Karpas-422 (cell line): ENCODE data around the gene ECE1. TPM values are rescaled to one million over a fixed set of nuclear protein-coding genes. Genes with fewer than 3 reads are reported as not detected.

Experiments used
- DNase-seq: peaks from one replicate; pipeline ENCODE4 v3.0.0-alpha.2; 2015
- H2AFZ ChIP-seq: fragments of 200-600 bp; sonication (generic); 2 replicates; pipeline ENCODE4 v1.6.1; 2014; ENCODE audit warnings: antibody characterized with exemption, low read length, mixed read lengths
- H3K27ac ChIP-seq: fragments of 200-600 bp; sonication (generic); 2 replicates; pipeline ENCODE4 v1.5.1; 2014; ENCODE audit warnings: mild to moderate bottlenecking, low read length, moderate library complexity
- H3K27me3 ChIP-seq: fragments of 200-600 bp; sonication (generic); 2 replicates; pipeline ENCODE4 v1.6.1; 2014; ENCODE audit warnings: low read length, mixed read lengths
- H3K36me3 ChIP-seq: fragments of 200-600 bp; sonication (generic); 2 replicates; pipeline ENCODE4 v1.6.1; 2014; ENCODE audit warnings: low read length, mixed read lengths; ENCODE audit not compliant: insufficient read depth
- H3K4me1 ChIP-seq: fragments of 200-600 bp; sonication (generic); 2 replicates; pipeline ENCODE4 v1.6.1; 2014; ENCODE audit warnings: mild to moderate bottlenecking, low read length, mixed read lengths
- H3K4me2 ChIP-seq: fragments of 200-600 bp; sonication (generic); 2 replicates; pipeline ENCODE4 v1.6.1; 2014; ENCODE audit warnings: low read length, low read depth, mild to moderate bottlenecking; ENCODE audit not compliant: poor library complexity, severe bottlenecking
- H3K4me3 ChIP-seq: fragments of 200-600 bp; sonication (generic); 2 replicates; pipeline ENCODE4 v1.5.1; 2014; ENCODE audit warnings: mild to moderate bottlenecking, antibody characterized with exemption, low read length, mixed read lengths
- H3K79me2 ChIP-seq: fragments of 200-600 bp; sonication (generic); 2 replicates; pipeline ENCODE4 v1.6.1; 2014; ENCODE audit warnings: mild to moderate bottlenecking, low read length, mixed read lengths
- H3K9ac ChIP-seq: fragments of 200-600 bp; sonication (generic); 2 replicates; pipeline ENCODE4 v1.6.0; 2014; ENCODE audit warnings: low read length
- H3K9me2 ChIP-seq: fragments of 200-600 bp; sonication (generic), shearing (Covaris generic); replicated peaks from 2 replicates; pipeline ENCODE4 v1.6.0; 2014; ENCODE audit warnings: mild to moderate bottlenecking, low read length, moderate library complexity; ENCODE audit not compliant: insufficient read depth
- H3K9me3 ChIP-seq: fragments of 300-700, 200-600 bp; sonication (generic); 2 replicates; pipeline ENCODE4 v1.6.1; 2014; ENCODE audit warnings: low read length, mixed read lengths
- H4K20me1 ChIP-seq: fragments of 200-600 bp; sonication (generic); 2 replicates; pipeline ENCODE4 v1.6.1; 2014; ENCODE audit warnings: mild to moderate bottlenecking, antibody characterized with exemption, low read length, low read depth; ENCODE audit not compliant: insufficient read depth
- total RNA-seq: library from RNA; depleted of rRNA; stranded (reverse); fragments of >200 nt; shearing (Covaris generic); gene quantifications from 2 replicates; pipeline ENCODE4 v1.2.3, GENCODE V29; 2014; ENCODE audit warnings: low replicate concordance

Gene ECE1
- total RNA-seq, 1 experiment from 2014 or later, result 59.9 TPM

DNA sequence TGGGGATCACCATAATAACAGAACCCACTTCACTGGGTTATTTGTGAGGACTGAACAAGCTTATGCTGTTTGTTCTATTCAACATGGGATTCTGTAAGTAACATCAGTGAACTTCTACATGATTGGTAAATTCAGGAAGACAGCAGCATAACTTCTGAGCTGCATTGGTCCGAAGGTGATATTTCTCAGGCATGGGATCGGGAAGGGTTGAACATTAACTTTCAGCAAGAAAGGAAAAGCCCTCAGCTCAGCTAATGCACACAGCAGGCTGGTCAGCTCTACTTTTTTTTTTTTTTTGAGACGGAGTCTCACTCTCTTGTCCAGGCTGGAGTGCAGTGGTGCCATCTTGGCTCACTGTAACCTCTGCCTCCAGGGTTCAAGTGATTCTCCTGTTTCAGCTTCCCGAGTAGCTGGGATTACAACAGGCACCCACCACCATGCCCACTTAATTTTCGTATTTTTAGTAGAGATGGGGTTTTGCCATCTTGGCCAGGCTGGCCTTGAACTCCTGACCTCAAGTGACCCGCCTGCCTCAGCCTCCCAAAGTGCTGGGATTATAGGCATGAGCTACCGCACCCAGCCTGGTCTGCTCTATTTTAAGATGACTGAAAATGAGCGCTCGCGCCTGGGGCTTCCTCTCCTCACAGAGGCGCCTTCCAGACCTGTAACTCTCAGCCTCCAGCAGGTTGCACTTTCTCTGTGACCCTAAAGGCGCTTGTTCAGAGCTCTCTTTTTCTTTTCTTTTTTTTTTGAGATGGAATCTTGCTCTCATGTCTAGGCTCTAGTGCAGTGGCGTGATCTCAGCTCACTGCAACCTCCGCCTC, 42.2 kb downstream of the ECE1 start:
- no peaks in the 10 kb centered on the region for H3K27me3 ChIP-seq
- no peak overlapping the region for H3K9ac ChIP-seq
- peaks cover 38% of the 10 kb centered on the region for H3K36me3 ChIP-seq
- H3K9me3 ChIP-seq, result no peaks in the 10 kb centered on the region
- no peak overlapping the region for H3K4me2 ChIP-seq
- H4K20me1 ChIP-seq, result peaks cover 5% of the 10 kb centered on the region; the same call in 1 of the 2 replicates
- no peak overlapping the region for H3K4me3 ChIP-seq
- H3K9me2 ChIP-seq, result no peaks in the 10 kb centered on the region
- H3K4me1 ChIP-seq, result no peaks in the 10 kb centered on the region
- 0 out of 2 replicates have a peak, but pooled peaks cover 5% of the 10 kb centered on the region for H3K79me2 ChIP-seq
- H3K27ac ChIP-seq, result no peak overlapping the region
- DNase-seq, result no peak
- no peak overlapping the region for H2AFZ ChIP-seq

DNA sequence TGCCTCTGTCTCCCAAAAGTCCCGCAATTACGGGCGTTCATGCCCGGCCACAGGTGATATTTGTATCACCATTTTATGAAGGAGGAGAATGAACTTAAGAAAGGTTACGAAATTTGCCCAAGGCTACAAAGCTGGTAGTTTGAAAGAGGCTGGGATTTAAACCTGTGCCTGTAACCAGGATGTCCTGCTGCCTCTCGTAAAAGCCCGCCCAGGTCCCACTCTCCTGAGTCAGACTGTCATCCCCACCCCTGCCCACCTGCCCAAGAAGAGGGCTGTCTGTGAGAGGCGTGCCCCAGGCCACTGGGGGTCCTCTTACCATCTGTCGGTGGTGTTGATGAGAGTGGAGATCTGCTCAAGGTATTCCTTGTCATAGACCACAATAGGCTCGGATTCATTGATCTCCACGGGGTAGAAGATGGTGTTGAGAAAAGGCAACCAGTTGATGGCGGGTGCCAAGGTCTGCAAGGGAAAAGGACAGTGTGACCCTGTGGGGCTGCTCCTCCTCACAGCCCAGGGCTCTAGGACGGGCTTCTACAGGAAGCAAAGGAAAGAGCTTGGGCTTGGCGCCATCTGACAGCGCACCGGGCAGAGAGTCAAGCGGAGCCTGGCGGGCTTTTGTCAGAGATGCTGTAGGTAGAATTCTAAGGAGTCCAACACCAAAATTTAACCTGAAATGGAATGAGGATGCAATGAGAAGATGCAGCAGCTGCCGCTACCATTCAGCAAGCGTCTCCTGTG, 43.2 kb downstream of the ECE1 start:
- DNase-seq, result no peak
- Histone ChIP-seq H3K27ac (no peak overlapping the region), H3K9ac (no peak overlapping the region), H3K4me1 (no peaks in the 10 kb centered on the region), H3K79me2 (0 out of 2 replicates have a peak, but pooled peaks cover 5% of the 10 kb centered on the region), H3K9me2 (no peaks in the 10 kb centered on the region), H3K4me2 (no peak overlapping the region), H3K36me3 (peaks cover 39% of the 10 kb centered on the region), H4K20me1 (peaks cover 5% of the 10 kb centered on the region; the same call in 1 of the 2 replicates), H3K4me3 (no peak overlapping the region), H2AFZ (no peak overlapping the region), H3K27me3 (no peaks in the 10 kb centered on the region), H3K9me3 (no peaks in the 10 kb centered on the region)

DNA sequence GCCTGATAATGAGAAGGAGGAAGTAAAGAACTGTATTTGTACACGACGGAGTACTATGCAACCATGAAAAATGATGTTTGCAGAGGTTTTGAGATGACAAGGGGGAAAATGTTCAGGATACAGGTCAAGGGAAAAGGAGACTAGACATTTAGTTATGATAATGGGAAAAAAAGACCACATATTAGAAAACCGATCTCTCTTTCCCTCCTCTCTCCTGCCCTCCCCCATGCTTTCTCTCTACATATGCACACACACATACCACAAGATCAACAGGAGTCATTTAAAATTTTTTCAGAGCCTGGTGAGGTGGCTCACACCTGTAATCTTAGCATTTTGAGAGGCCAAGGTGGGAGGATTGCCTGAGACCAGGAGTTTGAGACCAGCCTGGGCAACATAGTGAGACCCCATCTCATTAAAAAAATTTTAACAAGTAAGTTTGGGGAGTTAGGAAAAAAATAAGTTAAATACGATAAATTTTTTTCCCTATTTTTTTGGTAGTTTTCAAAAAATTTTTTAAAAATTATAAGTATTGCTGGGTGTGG, 44.5 kb downstream of the ECE1 start:
- Histone ChIP-seq H3K9me3 (no peaks in the 10 kb centered on the region), H3K27me3 (no peaks in the 10 kb centered on the region), H2AFZ (no peak overlapping the region), H3K9me2 (no peaks in the 10 kb centered on the region), H3K4me2 (no peak overlapping the region), H4K20me1 (no peaks in the 10 kb centered on the region), H3K36me3 (peaks cover 35% of the 10 kb centered on the region), H3K4me3 (no peak overlapping the region), H3K27ac (no peak overlapping the region), H3K9ac (no peak overlapping the region), H3K4me1 (no peaks in the 10 kb centered on the region), H3K79me2 (no peaks in the 10 kb centered on the region)
- no peak for DNase-seq

DNA sequence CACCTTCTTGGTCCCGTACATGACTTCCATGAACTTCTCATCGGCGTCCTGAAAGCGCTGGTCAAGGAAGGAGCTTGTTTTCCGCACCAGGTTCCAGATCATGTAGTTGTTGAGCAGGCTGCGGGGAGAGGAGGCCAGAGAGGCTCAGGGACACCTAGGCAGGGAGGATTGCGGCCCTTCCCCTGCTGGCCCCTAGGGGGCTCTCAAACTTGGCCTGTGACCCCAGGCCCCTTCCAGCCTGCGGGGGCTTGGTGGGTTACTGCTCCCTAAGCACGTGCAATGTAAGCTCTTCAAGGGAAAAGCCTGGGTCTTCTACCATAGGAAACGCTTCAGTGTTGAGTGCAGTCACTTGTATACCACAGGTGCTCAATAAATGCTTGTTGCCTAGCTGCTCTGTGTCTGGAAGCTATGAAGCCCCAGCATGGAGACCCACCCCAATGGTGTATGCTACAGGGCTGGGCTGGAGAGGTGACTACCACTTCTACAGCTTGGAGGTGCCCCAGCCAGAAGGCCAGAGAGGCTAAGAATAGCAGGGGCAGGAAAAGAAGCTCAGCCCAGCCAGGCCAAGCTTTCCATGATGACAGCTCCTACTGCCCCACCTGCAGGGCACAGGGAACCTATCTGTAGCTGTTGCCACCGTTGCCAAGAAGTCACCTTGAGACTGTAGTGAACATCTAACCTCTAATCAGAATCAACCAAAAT, 45.1 kb downstream of the ECE1 start:
- Histone ChIP-seq H3K4me3 (no peak overlapping the region), H3K79me2 (no peaks in the 10 kb centered on the region), H3K9me3 (no peaks in the 10 kb centered on the region), H4K20me1 (no peaks in the 10 kb centered on the region), H3K4me1 (no peaks in the 10 kb centered on the region), H2AFZ (no peak overlapping the region), H3K9ac (no peak overlapping the region), H3K36me3 (peaks cover 31% of the 10 kb centered on the region), H3K9me2 (no peaks in the 10 kb centered on the region), H3K4me2 (no peak overlapping the region), H3K27me3 (no peaks in the 10 kb centered on the region), H3K27ac (no peak overlapping the region)
- peak; percentile 48 for DNase-seq

DNA sequence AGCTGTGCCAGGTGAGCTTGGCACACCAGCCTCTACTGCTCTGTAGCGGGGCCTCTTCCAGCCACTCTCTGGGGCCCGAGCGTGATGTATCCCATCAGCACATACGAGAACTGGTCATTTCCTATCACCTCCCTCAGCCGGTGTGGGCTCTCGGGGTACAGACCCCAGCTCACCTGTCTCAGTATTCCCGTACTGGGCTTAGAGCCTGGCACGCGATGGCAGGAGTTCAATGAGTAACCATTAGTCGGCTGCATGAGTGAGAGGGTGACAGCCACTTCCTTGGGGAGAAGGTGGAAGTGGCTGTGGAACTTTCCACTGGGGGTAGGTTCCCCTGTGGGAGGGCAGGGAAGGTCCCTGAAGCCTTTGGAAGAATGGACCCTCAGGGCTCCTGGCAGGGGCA, 46.1 kb downstream of the ECE1 start:
- Histone ChIP-seq H3K27ac (no peak overlapping the region), H4K20me1 (no peaks in the 10 kb centered on the region), H3K9me2 (no peaks in the 10 kb centered on the region), H3K27me3 (no peaks in the 10 kb centered on the region), H3K79me2 (no peaks in the 10 kb centered on the region), H3K4me2 (no peak overlapping the region), H3K4me1 (no peaks in the 10 kb centered on the region), H3K9me3 (no peaks in the 10 kb centered on the region), H3K36me3 (peaks cover 29% of the 10 kb centered on the region), H3K4me3 (no peak overlapping the region), H3K9ac (no peak overlapping the region), H2AFZ (no peak overlapping the region)
- no peak for DNase-seq

DNA sequence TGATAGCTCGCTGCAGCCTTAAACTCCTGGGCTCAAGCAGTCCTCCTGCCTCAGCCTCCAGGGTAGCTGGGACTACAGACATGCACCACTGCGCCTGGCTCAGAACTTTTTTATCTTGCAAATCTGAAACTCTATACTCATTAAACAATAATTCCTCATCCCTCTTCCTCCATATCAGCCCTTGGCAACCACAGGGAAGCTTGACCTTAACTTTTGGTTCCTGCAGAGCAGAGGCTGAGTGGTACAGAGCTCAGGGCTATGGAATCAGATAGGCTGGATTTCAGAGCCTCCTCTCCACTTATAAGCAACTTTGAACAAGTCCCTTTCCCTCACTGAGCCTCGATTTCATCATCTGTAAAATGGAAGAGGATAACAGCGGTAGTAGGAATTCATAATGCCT, 47.4 kb downstream of the ECE1 start:
- H3K27me3 ChIP-seq, result no peaks in the 10 kb centered on the region
- H3K9ac ChIP-seq, result no peak overlapping the region
- H3K36me3 ChIP-seq, result peaks cover 34% of the 10 kb centered on the region

DNA sequence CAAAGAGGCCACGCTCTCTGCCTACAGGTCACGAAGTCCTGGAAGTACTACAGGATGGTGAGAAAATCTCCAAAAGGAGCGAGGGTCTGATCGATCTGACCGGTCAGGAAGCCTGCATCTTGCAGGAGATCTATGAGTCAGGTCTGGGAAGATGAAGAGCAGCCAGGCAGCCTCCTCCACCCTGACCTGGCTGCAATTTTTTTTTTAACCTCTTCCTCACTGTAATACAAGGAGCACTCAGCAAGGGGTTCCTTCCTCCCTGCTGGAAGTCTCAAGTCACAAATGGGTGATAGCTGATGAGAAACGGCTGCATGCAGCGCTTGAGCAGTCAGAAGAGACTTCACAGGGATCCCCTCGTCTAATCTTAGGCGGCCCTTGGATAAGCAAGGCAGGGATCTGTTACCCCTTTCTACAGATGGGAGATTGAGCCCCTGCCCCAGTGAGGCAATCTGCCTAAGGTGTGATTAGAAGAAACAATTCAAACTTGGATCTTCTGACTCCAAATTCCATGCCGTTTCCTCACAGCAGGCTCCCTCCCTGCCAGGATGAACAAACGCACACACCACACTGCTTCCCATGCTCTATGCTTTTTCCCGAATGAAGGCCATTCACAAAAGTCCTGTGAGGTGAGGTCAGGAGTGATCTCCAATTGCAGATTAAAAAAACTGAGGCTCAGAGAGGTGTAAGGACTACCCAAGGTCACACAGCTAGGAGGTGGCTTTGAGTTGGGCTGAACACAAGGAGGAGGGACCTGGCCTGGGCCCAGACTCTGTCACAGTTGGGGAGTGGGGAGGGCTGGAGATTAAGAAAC, 48.3 kb downstream of the ECE1 start:
- no peak overlapping the region for H3K4me3 ChIP-seq
- H3K27ac ChIP-seq, result no peak overlapping the region
- H2AFZ ChIP-seq, result no peak overlapping the region
- H3K79me2 ChIP-seq, result no peaks in the 10 kb centered on the region
- H3K27me3 ChIP-seq, result no peaks in the 10 kb centered on the region
- H3K36me3 ChIP-seq, result peaks cover 39% of the 10 kb centered on the region
- no peaks in the 10 kb centered on the region for H3K9me3 ChIP-seq
- H3K4me1 ChIP-seq, result no peaks in the 10 kb centered on the region
- H3K4me2 ChIP-seq, result no peak overlapping the region
- no peaks in the 10 kb centered on the region for H3K9me2 ChIP-seq
- H4K20me1 ChIP-seq, result no peaks in the 10 kb centered on the region
- no peak for DNase-seq
- no peak overlapping the region for H3K9ac ChIP-seq

More for the DNA sequence above, 47.4 kb downstream of the ECE1 start:
- Histone ChIP-seq H3K4me1 (no peaks in the 10 kb centered on the region), H3K27ac (no peak overlapping the region), H3K4me3 (no peak overlapping the region), H2AFZ (no peak overlapping the region), H4K20me1 (no peaks in the 10 kb centered on the region), H3K9me3 (no peaks in the 10 kb centered on the region), H3K9me2 (no peaks in the 10 kb centered on the region), H3K79me2 (no peaks in the 10 kb centered on the region), H3K4me2 (no peak overlapping the region)
- no peak for DNase-seq
